GM12878 (cell line): Measurements from ENCODE around the gene HNRNPA1. TPM values are rescaled to one million over a fixed set of nuclear protein-coding genes. Genes with fewer than 3 reads are reported as not detected.

Source experiments
- ATAC-seq: fragments of 200-7000 bp; cut with Tn5 transposase; 3 replicates; pipeline ENCODE4 v1.9.1; 2020; ENCODE audit warnings: mild to moderate bottlenecking, moderate library complexity
- BruUV-seq: library from RNA; stranded (reverse); fragments of 400-500 nt; replicated peaks from 2 replicates; lab custom pipeline; 2021; lab: Mats Ljungman, UMichigan
- CTCF ChIA-PET: fragments of 300-600 bp; sonication (Branson Sonifier 250); formaldehyde crosslinking; extraction: SDS; loops from one replicate; lab custom pipeline; 2021; ENCODE audit warnings: inconsistent platforms; lab: Yijun Ruan, JAX
- POLR2A ChIA-PET: fragments of 350-600 bp; formaldehyde crosslinking; extraction: SDS; loops from one replicate; lab custom pipeline; 2021; ENCODE audit warnings: inconsistent platforms; lab: Charles Lee
- RAD21 ChIA-PET: fragments of 300-600 bp; sonication (Branson Sonifier 250); formaldehyde crosslinking; loops from one replicate; lab custom pipeline; 2023; ENCODE audit warnings: antibody characterized with exemption; ENCODE audit not compliant: unreplicated experiment; lab: Charles Lee
- SMC1A ChIA-PET: fragments of 300-600 bp; sonication (Branson Sonifier 250); formaldehyde crosslinking; loops from one replicate; lab custom pipeline; 2023; ENCODE audit not compliant: unreplicated experiment, uncharacterized antibody; lab: Charles Lee
- DNase-seq: peaks from one replicate; pipeline ENCODE4 v3.0.0-alpha.2; 2011; ENCODE audit warnings: low read depth, low spot score
- FAIRE-seq: peaks from 3 replicates; lab custom pipeline; 2011; peaks lifted over from hg19 to GRCh38; lab: Jason Lieb, UNC
- H2AFZ ChIP-seq: 2 replicates; pipeline ENCODE4 v1.6.0; 2011; ENCODE audit warnings: low read depth, low read length, control low read depth; ENCODE audit not compliant: control insufficient read depth
- H3K27ac ChIP-seq: 2 replicates; pipeline ENCODE4 v1.5.1; 2011; ENCODE audit warnings: control low read depth; ENCODE audit not compliant: control insufficient read depth, insufficient read depth
- H3K27me3 ChIP-seq, 2 experiments: replicated peaks in 1 of 2; 2 replicates each; pipeline versions ENCODE4 v1.6.0 to v1.6.1; 2011; ENCODE audit warnings: low read length in 1 of 2; ENCODE audit not compliant: control insufficient read depth in 2 of 2, insufficient read depth in 2 of 2
- H3K36me3 ChIP-seq, 2 experiments: 2 replicates each; pipeline ENCODE4 v1.5.1; 2011; ENCODE audit warnings: low read length in 1 of 2; ENCODE audit not compliant: control insufficient read depth in 2 of 2, insufficient read depth in 2 of 2
- H3K4me1 ChIP-seq: 2 replicates; pipeline ENCODE4 v1.6.1; 2011; ENCODE audit warnings: mild to moderate bottlenecking, low read length, moderate library complexity, mixed read lengths; ENCODE audit not compliant: control insufficient read depth, insufficient read depth
- H3K4me2 ChIP-seq: 2 replicates; pipeline ENCODE4 v1.6.0; 2011; ENCODE audit warnings: control low read depth; ENCODE audit not compliant: control insufficient read depth, insufficient read depth
- H3K4me3 ChIP-seq: fragments of 200-600 bp; sonication (generic); 2 replicates; pipeline ENCODE4 v1.5.1; 2016
- H3K79me2 ChIP-seq: 2 replicates; pipeline ENCODE4 v1.6.0; 2011; ENCODE audit warnings: low read length; ENCODE audit not compliant: control insufficient read depth, insufficient read depth
- H3K9ac ChIP-seq: 2 replicates; pipeline ENCODE4 v1.8.0; 2011; ENCODE audit warnings: low read length, control low read depth, mixed read lengths; ENCODE audit not compliant: control insufficient read depth, insufficient read depth
- H3K9me3 ChIP-seq: replicated peaks from 3 replicates; pipeline ENCODE4 v1.5.1; 2011; ENCODE audit warnings: mild to moderate bottlenecking, low read length; ENCODE audit not compliant: control insufficient read depth, insufficient read depth
- H4K20me1 ChIP-seq: 2 replicates; pipeline ENCODE4 v1.6.0; 2011; ENCODE audit not compliant: control insufficient read depth, insufficient read depth
- GABPA ChIP-seq: IDR thresholded peaks from 2 replicates; pipeline ENCODE4 v1.6.1; 2014; ENCODE audit warnings: antibody characterized with exemption, low read depth, mild to moderate bottlenecking, inconsistent platforms
- HDAC2 ChIP-seq: fragments of 200-600 bp; sonication (generic); IDR thresholded peaks from 2 replicates; pipeline ENCODE4 v1.6.1; 2017
- MXI1 ChIP-seq: fragments of 150-350 bp; IDR thresholded peaks from 2 replicates; pipeline ENCODE4 v1.6.1; 2011; ENCODE audit warnings: low read depth, mild to moderate bottlenecking, inconsistent platforms, low read length, improper control_type of control experiment
- MYC ChIP-seq: IDR thresholded peaks from 2 replicates; pipeline ENCODE4 v1.6.1; 2011; ENCODE audit warnings: mild to moderate bottlenecking, low read length, moderate library complexity, inconsistent platforms; ENCODE audit not compliant: insufficient read depth, insufficient replicate concordance, insufficient read length, severe bottlenecking
- NBN ChIP-seq: fragments of 450-650 bp; IDR thresholded peaks from 2 replicates; pipeline ENCODE4 v1.6.1; 2016
- NFYA ChIP-seq: IDR thresholded peaks from 2 replicates; pipeline ENCODE4 v1.6.1; 2011; ENCODE audit warnings: low read depth, mild to moderate bottlenecking, low read length, improper control_type of control experiment, borderline replicate concordance
- PML ChIP-seq: IDR thresholded peaks from 2 replicates; pipeline ENCODE4 v1.6.1; 2012; ENCODE audit warnings: low read length, inconsistent platforms
- POLR2A ChIP-seq: IDR thresholded peaks from 2 replicates; pipeline ENCODE4 v1.6.1; 2011; ENCODE audit warnings: low read depth, mild to moderate bottlenecking, low read length
- SREBF2 ChIP-seq: IDR thresholded peaks from 2 replicates; pipeline ENCODE4 v1.6.1; 2012; ENCODE audit warnings: mild to moderate bottlenecking, low read length
- SRF ChIP-seq, 2 experiments: IDR thresholded peaks; 2 replicates each; pipeline ENCODE4 v1.6.1; 2011; ENCODE audit warnings: low read depth in 2 of 2, low read length in 2 of 2, mild to moderate bottlenecking in 1 of 2, moderate library complexity in 1 of 2
- ZNF622 ChIP-seq: fragments of 450-650 bp; IDR thresholded peaks from 2 replicates; pipeline ENCODE4 v1.6.1; 2017; ENCODE audit warnings: mild to moderate bottlenecking, inconsistent platforms
- WGBS: methylation state at CpG from one replicate; pipeline ENCODE4 v1.1.6; 2016; ENCODE audit warnings: low lambda C conversion rate; ENCODE audit not compliant: insufficient replicate concordance, insufficient coverage; ENCODE audit errors: missing lambda C conversion rate; 5-methylcytosine and 5-hydroxymethylcytosine counted together
- in situ Hi-C: fragments of 300-500 bp; cut with MboI; formaldehyde crosslinking; loops from 9 replicates; pipeline ENCODE4 v1.14.3; 2018; ENCODE audit warnings: mixed read lengths
- intact Hi-C: fragments of 100-400 bp; cut with micrococcal nuclease; formaldehyde crosslinking; loops from one replicate; pipeline ENCODE4 v1.14.2; 2022; ENCODE audit not compliant: unreplicated experiment
- polyA plus RNA-seq, 11 experiments: library from polyadenylated mRNA; depleted of rRNA in 4 of 11; unstranded in 6 of 11; stranded (reverse) in 5 of 11; fragments of >200 nt; fragmentation: Nextera tagmentation in 4 of 11; fragmentation: Illumina TruSeq in 1 of 11; extraction: Ambion mirVana in 4 of 11; extraction: Trizol in 1 of 11; gene quantifications; 1 replicate in 1 of 11; 2 replicates in 10 of 11; pipeline versions ENCODE4 v1.2.1 to v1.2.3, GENCODE V29; 2011 to 2016; ENCODE audit warnings: inconsistent platforms in 2 of 11, missing spikeins in 2 of 11, low read depth in 1 of 11
- total RNA-seq, 4 experiments: library from RNA; depleted of rRNA in 3 of 4; stranded (reverse); fragments of >200 nt in 3 of 4; fragmentation: Illumina TruSeq in 1 of 4; extraction: Trizol in 1 of 4; gene quantifications; 2 replicates each; pipeline versions ENCODE4 v1.2.1 to v1.2.3, GENCODE V29; 2013 to 2021
- TF ChIP-seq, protein P1 (sequence below): IDR thresholded peaks from 2 replicates; pipeline ENCODE4 v1.6.1; 2012; ENCODE audit warnings: low read length, inconsistent platforms
- TF ChIP-seq, protein P2 (sequence below): fragments of 450-650 bp; formaldehyde crosslinking; IDR thresholded peaks from 2 replicates; pipeline ENCODE4 v1.4.0; 2020; ENCODE audit warnings: mild to moderate bottlenecking, moderate library complexity
- TF ChIP-seq, protein P3 (sequence below): fragments of 450-650 bp; IDR thresholded peaks from 2 replicates; pipeline ENCODE4 v1.6.1; 2016; ENCODE audit warnings: mild to moderate bottlenecking, moderate library complexity, borderline replicate concordance

The HNRNPA1 gene
- total and polyA plus RNA-seq, 10 of the 15 experiments (the other 5 are each of a cell fraction or from before 2014, with no cell fraction given), result 630 to 2,342 (median 1,407) TPM

DNA sequence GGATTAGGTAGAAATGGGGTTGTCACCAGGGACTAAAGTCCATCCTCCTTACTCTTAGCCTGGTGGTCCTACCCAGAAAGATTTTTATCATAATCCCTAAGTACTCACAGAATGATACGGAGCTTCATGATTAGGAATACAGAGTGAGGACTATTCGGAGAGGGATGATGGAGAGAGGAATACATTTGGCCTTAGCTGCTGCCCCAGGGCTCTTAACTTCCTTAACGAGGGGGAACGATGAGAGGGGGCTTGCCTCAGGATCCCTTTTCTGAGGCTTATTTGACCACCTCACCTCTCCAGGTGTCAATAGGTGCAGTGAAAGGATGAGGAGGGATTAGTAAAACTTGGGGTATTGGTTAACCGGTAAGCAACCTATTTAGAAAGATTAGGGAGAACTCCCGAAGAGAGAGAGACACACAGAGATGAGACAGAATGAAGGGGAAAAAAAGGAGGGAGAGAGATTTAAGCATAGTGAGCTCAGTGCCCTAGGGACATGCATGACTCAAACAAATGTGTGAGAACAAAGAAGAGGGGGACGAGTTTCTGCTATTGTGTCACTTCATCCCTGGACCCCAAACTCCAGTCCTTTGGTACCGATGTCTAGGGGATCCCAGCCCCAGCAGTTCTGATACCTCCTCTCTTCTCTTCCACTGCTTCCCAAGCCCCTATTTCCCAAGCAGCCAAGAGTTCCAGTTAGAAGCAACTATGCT lies 19.1 kb downstream of the HNRNPA1 start:
- Histone ChIP-seq H3K9ac (no peak overlapping the region), H3K4me1 (0 out of 2 replicates have a peak, but pooled peaks cover 3% of the 10 kb centered on the region), H3K9me3 (no peaks in the 10 kb centered on the region), H2AFZ (no peak overlapping the region), H3K4me3 (no peak overlapping the region), H3K4me2 (no peak overlapping the region), H3K27ac (no peak overlapping the region), H3K79me2 (no peaks in the 10 kb centered on the region), H3K36me3 (no peaks in the 10 kb centered on the region), H4K20me1 (no peaks in the 10 kb centered on the region), H3K27me3 (peaks cover 12 to 28% of the 10 kb centered on the region in 2 experiments)
- ChIA-PET RAD21 (no interaction called here), POLR2A (interaction anchor here (0.6 kb wide), 1 partner anchor 16 kb away, joined by 3 read pairs; no protein-coding TSS in a partner anchor), CTCF (interaction anchor here (0.6 to 2.0 kb wide), 14 partner anchors 9 to 100 kb away, joined by 3 to 5 read pairs (median 4); partner anchors contain the start of gene COPZ1), SMC1A (interaction anchor here (1.2 to 1.5 kb wide), 2 partner anchors 25 to 81 kb away, joined by 3 to 5 read pairs; partner anchors contain the start of gene COPZ1)
- WGBS, result 7% methylated on average over 8 of the region's 8 CpGs
- no TSS peak for BruUV-seq
- intact Hi-C loops (no loop called here), in situ Hi-C loops (loop anchor here (5.0 kb wide), 1 partner anchor 63 kb away; the partner anchor contains the start of gene GPR84)
- DNase-seq (no peak), ATAC-seq (no peak), FAIRE-seq (no peak)
- TF ChIP-seq GABPA (no peak), NFYA (no peak), SREBF2 (no peak), MXI1 (no peak), SRF (IDR thresholded peaks at IDR 0.05; ENCODE audit: low read depth in 2 of 2, low read length in 2 of 2) (no peak), POLR2A (no peak), HDAC2 (no peak), NBN (no peak), PML (no peak), MYC (no peak), ZNF622 (no peak)
- TF ChIP-seq, protein P1, sequence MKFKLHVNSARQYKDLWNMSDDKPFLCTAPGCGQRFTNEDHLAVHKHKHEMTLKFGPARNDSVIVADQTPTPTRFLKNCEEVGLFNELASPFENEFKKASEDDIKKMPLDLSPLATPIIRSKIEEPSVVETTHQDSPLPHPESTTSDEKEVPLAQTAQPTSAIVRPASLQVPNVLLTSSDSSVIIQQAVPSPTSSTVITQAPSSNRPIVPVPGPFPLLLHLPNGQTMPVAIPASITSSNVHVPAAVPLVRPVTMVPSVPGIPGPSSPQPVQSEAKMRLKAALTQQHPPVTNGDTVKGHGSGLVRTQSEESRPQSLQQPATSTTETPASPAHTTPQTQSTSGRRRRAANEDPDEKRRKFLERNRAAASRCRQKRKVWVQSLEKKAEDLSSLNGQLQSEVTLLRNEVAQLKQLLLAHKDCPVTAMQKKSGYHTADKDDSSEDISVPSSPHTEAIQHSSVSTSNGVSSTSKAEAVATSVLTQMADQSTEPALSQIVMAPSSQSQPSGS, result no peak
- TF ChIP-seq, protein P2, sequence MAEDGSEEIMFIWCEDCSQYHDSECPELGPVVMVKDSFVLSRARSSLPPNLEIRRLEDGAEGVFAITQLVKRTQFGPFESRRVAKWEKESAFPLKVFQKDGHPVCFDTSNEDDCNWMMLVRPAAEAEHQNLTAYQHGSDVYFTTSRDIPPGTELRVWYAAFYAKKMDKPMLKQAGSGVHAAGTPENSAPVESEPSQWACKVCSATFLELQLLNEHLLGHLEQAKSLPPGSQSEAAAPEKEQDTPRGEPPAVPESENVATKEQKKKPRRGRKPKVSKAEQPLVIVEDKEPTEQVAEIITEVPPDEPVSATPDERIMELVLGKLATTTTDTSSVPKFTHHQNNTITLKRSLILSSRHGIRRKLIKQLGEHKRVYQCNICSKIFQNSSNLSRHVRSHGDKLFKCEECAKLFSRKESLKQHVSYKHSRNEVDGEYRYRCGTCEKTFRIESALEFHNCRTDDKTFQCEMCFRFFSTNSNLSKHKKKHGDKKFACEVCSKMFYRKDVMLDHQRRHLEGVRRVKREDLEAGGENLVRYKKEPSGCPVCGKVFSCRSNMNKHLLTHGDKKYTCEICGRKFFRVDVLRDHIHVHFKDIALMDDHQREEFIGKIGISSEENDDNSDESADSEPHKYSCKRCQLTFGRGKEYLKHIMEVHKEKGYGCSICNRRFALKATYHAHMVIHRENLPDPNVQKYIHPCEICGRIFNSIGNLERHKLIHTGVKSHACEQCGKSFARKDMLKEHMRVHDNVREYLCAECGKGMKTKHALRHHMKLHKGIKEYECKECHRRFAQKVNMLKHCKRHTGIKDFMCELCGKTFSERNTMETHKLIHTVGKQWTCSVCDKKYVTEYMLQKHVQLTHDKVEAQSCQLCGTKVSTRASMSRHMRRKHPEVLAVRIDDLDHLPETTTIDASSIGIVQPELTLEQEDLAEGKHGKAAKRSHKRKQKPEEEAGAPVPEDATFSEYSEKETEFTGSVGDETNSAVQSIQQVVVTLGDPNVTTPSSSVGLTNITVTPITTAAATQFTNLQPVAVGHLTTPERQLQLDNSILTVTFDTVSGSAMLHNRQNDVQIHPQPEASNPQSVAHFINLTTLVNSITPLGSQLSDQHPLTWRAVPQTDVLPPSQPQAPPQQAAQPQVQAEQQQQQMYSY (CRISPR knock-in tag), result no peak
- TF ChIP-seq, protein P3, sequence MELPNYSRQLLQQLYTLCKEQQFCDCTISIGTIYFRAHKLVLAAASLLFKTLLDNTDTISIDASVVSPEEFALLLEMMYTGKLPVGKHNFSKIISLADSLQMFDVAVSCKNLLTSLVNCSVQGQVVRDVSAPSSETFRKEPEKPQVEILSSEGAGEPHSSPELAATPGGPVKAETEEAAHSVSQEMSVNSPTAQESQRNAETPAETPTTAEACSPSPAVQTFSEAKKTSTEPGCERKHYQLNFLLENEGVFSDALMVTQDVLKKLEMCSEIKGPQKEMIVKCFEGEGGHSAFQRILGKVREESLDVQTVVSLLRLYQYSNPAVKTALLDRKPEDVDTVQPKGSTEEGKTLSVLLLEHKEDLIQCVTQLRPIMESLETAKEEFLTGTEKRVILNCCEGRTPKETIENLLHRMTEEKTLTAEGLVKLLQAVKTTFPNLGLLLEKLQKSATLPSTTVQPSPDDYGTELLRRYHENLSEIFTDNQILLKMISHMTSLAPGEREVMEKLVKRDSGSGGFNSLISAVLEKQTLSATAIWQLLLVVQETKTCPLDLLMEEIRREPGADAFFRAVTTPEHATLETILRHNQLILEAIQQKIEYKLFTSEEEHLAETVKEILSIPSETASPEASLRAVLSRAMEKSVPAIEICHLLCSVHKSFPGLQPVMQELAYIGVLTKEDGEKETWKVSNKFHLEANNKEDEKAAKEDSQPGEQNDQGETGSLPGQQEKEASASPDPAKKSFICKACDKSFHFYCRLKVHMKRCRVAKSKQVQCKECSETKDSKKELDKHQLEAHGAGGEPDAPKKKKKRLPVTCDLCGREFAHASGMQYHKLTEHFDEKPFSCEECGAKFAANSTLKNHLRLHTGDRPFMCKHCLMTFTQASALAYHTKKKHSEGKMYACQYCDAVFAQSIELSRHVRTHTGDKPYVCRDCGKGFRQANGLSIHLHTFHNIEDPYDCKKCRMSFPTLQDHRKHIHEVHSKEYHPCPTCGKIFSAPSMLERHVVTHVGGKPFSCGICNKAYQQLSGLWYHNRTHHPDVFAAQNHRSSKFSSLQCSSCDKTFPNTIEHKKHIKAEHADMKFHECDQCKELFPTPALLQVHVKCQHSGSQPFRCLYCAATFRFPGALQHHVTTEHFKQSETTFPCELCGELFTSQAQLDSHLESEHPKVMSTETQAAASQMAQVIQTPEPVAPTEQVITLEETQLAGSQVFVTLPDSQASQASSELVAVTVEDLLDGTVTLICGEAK, result no peak
